Activated T-helper 1 cell treated with Interleukin-2 at 50 U/mL for 16 hours (primary cell): ENCODE data around the gene SLC27A2.

Source experiments
- DNase-seq: peaks from one replicate; pipeline ENCODE4 v3.0.0-alpha.2; 2020; ENCODE audit warnings: low read depth

The SLC27A2 gene

DNA sequence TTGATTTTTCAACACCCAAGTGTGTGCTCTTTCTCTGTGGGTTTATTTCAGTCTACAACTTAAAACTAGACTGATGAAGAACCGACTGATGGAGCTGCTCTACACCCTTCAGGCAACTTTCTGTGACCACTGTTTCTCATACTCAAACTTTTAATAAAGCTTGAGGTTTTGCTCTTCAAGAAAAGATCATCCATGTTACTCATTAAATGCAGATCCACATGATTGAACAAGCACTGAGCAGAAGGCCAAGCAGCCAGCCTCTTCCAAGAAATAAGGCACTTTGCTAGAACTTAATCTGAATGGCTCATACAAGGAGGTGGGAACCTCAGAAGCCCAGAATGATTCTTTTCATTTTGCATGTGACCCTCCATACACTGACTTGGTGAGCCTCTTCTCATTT, 8.7 kb downstream of the SLC27A2 start:
- DNase-seq = no peak

GRCh38 chr15:50192164-50192563, 10.2 kb downstream of the SLC27A2 start:
- DNase-seq = no peak

DNA sequence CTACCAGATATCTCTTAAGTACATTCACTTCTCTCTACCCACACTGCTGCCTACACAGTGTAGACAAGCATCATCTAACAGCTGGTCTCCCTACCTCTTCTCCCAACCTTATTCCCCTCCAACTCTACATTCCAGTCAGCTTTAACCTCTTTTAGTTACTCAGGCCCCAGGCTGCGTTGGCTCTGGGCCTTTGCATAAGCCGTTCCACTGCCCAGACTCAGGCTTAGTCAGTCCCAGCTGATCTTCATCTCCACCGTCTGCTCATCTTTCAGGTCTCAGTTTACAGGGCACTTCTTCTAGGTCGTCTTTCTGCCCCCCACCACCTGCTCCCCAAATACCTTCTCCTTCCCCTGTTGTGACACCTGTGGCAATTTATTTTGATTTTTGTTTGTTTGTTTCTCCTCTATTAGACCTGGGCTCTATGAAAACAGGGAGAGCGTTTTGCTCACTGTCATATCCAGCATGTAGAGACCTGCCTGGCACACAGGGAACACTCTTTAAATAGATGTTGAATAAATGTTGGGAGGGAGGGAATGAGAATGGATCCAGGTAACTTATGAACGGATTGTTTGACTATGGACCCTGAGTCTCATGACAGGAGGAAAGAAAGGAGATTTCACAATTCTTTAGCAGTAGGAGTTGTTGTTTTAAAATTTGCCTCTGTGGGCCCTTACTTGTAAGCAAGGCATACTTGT, 11.1 kb downstream of the SLC27A2 start:
- no peak for DNase-seq

- no peak for DNase-seq
Measured at GRCh38 chr15:50202003-50202402, 20.0 kb downstream of the SLC27A2 start.

DNA sequence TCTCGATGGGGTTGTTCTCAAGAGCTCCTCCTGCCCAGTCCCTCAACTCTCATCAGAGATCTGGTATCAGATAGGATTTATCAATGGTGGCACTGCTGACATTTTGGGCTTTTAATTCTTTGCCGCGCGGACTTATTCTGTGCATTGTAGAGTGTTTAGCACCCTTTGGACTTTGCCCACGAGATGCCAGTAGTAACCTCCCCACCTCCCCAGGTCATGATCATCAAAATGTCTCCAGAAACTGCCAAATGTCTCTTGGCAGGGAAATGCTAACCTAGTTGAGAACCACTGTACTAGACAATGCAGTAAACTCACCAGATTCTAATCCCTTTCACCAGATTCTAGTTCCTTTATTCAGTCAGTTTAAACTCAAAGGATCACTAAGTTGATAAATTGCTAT, 24.0 kb downstream of the SLC27A2 start:
- no peak for DNase-seq

DNA sequence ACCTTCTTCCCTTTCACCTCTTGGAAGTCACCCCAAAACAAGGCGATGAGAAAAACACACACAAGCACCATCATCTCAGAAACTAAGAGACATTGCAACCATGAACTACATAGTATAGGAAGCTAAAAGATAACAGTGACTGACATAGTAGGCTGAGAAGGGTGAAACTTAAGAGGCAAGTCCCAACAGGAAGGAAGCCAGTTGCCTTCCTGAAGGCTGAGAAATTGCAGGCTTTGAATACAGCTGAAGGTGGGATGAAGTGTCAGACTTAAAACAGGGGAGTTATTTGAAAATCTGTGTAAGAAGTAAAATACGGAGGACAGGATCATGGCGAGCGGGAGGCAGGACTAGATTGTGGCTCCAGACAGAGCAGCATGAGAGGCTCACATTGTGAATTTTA, 27.8 kb downstream of the SLC27A2 start:
- no peak for DNase-seq

DNA sequence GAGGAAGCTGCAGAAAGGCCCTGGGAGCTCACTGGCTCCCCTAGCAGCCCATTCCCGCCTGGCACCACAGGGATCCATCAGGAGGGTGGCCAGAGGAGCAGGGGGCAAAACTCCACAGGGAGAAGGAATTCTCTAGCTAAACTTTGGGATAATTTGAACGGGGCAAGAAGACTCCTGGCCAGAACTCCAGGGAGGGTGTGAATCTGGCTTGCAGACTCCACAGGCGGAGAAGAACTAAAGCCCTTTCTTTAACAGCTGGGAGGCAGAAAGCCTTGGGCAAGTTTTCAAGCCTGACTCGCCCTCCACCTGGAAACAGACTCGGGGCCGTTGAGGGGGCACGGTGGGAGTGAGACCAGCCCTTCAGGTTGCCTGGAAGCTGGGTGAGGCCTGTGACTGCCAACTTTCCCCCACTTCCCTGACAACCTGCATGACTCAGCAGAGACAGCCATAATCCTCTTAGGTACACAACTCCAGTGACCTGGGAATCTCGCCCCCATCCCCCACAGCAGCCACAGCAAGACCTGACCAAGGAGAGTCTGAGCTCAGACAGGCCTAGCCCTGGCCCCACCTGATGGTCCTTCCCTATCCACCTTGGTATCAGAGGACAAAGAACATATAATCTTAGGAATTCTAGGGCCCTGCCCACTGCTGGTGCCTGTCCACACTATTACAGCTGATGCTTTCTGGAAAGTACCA, 28.6 kb downstream of the SLC27A2 start:
- DNase-seq = no peak

GRCh38 chr15:50218291-50218690, 36.3 kb downstream of the SLC27A2 start:
- no peak for DNase-seq

DNA sequence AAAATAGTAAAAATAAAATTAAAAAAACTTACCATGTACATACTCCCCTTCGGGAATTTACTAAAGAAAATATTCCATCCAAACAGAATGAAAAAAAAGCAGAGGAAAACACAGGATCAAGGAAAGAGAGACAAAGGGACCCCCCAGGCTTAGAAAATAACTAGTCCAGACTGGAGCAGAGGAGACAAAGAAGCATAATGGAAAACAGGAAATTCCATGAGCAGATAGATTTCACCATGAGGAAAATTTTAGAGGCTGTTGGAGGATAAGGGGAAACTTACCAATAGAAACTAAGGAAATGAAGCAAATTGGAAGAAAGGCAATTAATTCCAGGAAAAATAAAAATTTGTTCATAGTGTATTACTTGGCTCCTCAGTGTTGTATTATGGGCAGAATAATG, 36.7 kb downstream of the SLC27A2 start:
- no peak for DNase-seq

- DNase-seq = no peak
Measured at GRCh38 chr15:50219820-50220219, 37.8 kb downstream of the SLC27A2 start.

DNA sequence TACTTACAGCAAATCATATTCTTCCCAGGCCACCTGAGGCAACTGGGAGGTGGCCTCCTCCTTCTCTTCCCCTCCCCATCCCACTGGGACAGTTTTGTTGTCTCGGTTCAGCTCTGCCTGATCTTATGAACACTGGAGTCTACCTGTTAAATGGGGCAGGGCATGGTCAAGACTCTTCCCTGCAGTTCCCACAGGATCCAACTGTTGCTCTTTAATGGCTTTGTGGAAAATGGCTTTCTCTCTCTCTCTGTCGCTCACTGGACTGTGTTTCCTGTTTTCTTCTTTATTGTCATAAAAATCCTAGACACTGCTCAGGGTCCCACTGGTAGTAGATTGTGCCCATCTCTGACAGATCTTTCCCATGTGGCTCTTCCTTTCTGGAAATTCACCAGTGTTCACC, 40.2 kb downstream of the SLC27A2 start:
- DNase-seq = no peak

GRCh38 chr15:50224606-50225005, 42.6 kb downstream of the SLC27A2 start:
- no peak for DNase-seq

GRCh38 chr15:50225057-50225456, 43.1 kb downstream of the SLC27A2 start:
- DNase-seq = no peak

- no peak for DNase-seq
Measured at GRCh38 chr15:50225938-50226337, 43.9 kb downstream of the SLC27A2 start.

GRCh38 chr15:50227076-50227475, 45.1 kb downstream of the SLC27A2 start:
- no peak for DNase-seq

DNA sequence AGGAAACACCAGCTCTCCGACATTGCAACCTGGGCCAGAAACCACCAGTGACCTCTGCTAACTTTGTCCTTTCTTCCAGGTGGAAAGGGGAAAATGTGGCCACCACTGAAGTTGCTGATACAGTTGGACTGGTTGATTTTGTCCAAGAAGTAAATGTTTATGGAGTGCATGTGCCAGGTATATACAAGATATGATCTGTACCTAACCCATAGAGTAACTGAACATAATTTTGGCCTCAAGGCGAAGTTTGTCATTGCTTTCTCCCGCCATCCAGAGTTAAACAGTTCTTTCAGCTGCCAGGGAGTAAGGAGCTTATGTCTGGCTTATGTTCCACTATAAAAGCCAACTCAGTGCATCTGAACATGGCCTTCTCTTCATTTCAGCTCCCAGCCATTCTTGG, 46.9 kb downstream of the SLC27A2 start:
- DNase-seq = no peak

DNA sequence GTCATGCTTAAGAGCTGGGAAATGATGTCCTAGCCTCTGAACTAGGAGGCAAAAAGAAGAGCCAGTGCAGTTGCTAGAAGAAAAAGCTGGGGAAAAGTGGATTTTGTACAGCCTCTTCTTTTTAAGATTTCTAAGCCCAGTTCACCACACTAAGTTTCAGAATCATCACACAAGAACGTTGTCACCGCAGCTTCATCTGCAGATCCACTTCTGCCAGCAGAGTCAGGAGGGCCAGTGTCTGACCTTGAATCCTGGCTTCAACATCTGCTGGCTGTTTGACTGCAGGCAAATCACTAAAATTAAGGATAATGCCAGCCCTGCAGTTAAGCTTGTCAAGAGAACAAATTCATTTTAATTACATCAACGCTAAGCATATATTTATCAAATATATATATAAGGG, 47.3 kb downstream of the SLC27A2 start:
- no peak for DNase-seq

- DNase-seq = no peak
Measured at GRCh38 chr15:50231761-50232160, 49.8 kb downstream of the SLC27A2 start.

DNA sequence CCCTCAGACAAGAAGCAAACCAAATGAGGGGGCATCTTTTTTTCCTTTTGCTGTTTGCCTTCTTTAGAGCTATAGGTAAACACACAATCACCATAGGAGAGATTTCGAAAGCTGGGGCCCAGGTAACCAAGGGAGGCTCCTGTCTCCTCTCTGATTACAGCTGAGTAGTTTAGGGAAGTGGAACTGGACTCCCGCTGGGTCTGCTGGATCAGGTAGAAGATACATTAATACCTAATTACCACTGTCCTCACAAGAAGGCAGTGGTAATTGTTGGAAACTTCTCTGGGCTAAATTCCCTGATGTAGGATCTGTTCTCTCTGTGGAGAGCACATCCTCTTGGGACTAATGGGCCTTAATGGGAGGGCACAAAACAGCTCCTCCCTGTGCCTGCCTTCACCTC, 50.8 kb downstream of the SLC27A2 start:
- no peak for DNase-seq

- DNase-seq = no peak
Measured at GRCh38 chr15:50233192-50233736, 51.3 kb downstream of the SLC27A2 start.

DNA sequence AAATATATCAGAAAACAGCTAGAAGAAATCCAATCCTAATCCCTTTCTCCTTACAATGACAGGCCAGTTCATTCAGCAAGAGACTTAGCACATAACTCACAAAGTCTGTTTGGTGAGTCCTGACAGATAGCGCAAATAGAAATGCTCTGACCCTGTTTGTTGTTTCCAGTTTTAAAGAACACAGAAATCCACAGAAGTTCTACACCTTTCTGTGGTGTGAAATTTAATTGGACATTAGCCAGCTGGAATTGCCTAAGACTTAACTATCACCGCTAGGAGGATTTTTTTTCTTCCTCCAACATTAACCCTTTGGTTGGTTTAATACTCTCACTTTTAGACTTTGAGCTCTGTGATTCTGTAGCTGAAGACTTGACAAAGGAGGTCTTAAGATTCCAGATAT, 52.8 kb downstream of the SLC27A2 start:
- DNase-seq = no peak

- no peak for DNase-seq
Measured at GRCh38 chr15:50235794-50236193, 53.8 kb downstream of the SLC27A2 start.

- no peak for DNase-seq
Measured at GRCh38 chr15:50236433-50236832, 54.4 kb downstream of the SLC27A2 start.

DNA sequence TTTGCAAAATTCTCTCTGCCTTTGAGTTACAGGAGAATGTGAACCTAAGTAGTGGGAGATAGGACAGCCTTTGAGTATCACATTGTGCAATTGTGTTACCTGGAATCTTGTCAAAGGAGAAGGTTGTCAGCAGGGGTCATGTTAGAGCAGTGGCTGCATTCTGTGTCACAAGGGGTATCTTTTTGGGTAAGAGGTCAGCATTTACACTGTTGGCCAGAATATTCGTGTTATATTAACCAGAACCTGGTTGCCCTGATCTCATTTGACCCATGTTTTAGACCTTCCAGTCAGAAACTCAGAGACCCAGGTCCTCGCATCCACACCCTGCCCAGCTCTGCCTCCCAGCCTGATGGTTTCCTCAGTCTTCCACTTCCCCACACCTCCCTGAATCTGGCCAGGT, 56.3 kb downstream of the SLC27A2 start:
- no peak for DNase-seq
